Hematopoietic multipotent progenitor cell treated with erythropoietin and hydrocortisone succinate and interleukin-3 and kit ligand, for 17 days (in vitro differentiated cells): ENCODE measurements around the gene NDFIP1.
"Not testable (repeated sequence)": the region's sequence is repeated elsewhere in the genome, so short reads cannot be mapped to it uniquely, and the experiment has no call there.

Source experiments
- DNase-seq: peaks from one replicate; pipeline ENCODE4 v3.0.0-alpha.2; 2015; ENCODE audit warnings: low spot score

NDFIP1 gene

DNA sequence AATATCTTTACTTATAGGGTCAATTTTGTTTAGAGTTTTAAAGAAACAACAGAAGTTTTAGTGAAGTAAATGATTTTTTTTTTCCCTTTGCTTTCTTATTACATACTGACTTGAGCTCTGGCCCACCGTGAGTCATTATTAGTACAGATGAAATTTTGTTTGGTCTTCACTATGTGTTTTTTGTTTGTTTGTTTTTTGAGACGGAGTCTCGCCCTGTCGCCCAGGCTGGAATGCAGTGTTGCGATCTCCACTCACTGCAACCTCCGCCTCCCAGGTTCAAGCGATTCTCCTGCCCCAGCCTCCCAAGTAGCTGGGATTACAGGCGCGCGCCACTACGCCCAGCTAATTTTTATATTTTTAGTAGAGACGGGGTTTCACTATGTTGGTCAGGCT, 45.9 kb downstream of the NDFIP1 start:
- not testable (repeated sequence) for DNase-seq

GRCh38 chr5:142156839-142157463, 48.4 kb downstream of the NDFIP1 start:
- no peak for DNase-seq

GRCh38 chr5:142159354-142159753, 50.8 kb downstream of the NDFIP1 start:
- DNase-seq = no peak

DNA sequence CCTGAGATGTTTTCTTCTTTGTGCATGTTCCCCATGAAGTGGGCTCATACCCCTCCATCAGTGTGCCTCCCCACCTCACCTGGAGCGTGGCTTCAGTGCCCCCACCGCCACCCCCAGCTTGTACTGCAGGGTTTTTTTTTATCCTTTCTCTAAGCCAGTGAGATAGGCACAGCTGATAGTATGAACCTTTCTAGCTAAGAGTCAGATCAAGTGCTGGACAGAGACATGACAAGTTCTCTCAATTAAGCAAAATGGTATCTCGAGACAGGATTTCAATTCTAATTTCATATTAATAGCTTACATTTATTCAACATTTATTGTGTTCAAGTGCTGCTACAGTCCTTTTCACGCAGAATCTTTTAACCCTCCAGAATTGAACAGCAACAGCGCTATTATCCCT, 55.7 kb downstream of the NDFIP1 start:
- DNase-seq = no peak

DNA sequence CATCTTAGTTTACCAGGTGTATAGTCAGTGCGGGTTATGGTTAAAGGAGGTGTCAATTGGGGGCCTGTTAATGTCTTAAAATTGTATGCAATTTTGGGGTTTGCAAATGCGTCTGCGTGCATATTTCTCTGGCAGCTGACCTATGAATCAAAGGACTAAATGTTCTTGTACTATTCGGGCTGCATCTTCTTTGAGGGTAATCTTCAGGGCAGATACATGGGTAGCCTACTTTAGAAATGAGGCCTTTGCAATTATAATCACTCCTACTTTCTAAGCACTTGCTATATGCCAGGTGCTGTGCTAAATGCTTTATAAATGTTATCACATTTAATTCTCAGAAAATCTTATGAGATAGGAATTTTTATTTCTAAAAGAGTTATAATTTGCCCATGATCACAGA, 58.2 kb downstream of the NDFIP1 start:
- no peak for DNase-seq

GRCh38 chr5:142167458-142167857, 58.9 kb downstream of the NDFIP1 start:
- no peak for DNase-seq

- no peak for DNase-seq
Measured at GRCh38 chr5:142168365-142168764, 59.8 kb downstream of the NDFIP1 start.

DNA sequence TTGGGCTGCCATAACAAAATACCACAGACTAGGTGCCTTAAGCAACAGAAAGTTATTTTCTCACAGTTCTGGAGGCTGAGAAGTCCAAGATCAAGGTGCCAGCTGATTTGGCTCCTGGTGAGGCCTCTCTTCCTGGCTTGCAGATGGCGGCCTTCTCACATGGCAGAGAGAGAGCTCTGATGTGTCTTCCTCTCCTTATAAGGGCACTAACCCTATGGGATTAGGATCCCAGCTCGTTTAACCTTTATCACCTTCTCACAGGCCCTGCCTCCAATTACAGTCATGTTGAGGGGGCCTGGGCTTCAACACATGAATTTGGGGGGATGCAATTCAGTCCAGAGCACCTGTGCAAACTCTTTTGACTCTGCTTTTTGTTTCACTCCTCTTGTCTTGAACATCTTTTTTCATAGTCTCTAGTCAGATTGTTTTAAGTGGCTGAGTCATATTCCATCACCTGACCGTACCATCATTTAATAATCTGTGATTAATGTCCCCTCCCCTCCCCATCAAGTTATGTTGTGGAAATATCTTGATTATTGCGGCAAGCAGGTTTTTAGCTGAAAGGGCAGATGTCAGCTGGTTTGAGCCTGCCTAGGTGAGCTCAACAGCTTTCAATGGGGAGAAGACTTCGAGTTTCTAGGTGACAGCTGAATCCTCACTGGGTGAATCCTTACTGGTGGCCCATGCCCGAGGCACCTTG, 61.8 kb downstream of the NDFIP1 start:
- no peak for DNase-seq

DNA sequence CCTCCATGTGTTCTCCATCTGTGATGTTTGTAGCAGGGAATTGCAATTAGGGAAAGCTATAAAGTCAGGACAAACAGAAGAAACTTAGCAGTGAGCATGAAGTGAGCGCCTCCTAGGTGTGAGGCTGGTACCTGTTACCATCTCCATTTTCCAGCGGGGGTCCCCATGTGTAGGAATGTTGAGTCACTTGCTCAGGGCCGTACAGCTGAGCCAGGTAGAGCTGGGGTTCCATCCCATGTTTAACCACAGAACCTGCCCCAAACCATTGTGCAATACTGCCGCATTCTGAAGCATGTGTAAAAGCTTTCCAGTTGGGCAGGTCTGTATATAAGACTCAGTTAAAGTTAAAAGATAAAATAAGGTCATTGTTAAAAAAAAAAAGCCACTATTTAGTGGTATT, 62.7 kb downstream of the NDFIP1 start:
- no peak for DNase-seq

DNA sequence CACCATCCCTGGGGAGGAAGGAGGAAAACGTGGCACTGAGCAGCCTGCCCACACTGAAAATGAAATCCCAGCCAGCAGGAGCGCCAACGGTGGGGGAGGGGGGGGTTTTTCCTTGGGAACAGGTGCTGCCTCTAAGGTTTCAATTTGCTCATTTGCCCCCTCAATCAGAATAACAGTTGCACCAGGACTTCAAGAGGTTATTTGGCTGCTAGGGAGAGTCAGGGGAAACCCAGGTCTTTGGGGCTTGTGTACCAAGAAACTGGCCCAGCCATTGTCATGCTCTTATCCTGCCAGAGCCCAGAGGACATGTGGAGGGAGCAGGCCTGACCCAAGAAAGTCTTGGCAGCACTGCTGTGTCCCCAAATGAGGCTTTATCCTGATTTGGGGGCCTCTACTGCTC, 66.5 kb downstream of the NDFIP1 start:
- no peak for DNase-seq

- DNase-seq = no peak
Measured at GRCh38 chr5:142175461-142176142, 67.0 kb downstream of the NDFIP1 start.

DNA sequence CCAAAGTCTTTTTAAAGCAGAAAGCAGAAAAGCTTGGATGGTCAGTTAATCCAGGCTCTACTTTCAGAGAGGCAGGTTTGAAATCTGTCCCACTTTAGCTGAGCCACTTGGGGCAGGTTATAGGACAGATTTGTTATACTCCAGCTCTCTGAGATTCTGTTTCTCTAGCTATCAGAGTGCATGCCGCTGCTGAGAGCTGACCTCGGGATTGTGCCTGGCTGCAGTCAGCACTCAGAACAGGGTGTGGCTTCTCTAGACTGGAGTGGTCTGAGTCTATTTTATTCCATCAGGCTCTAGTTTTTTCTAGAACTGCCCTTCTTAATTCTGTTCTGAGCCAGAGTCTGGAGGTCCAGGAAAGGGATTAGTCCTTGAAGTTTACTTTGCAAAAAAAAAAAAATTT, 67.7 kb downstream of the NDFIP1 start:
- no peak for DNase-seq

DNA sequence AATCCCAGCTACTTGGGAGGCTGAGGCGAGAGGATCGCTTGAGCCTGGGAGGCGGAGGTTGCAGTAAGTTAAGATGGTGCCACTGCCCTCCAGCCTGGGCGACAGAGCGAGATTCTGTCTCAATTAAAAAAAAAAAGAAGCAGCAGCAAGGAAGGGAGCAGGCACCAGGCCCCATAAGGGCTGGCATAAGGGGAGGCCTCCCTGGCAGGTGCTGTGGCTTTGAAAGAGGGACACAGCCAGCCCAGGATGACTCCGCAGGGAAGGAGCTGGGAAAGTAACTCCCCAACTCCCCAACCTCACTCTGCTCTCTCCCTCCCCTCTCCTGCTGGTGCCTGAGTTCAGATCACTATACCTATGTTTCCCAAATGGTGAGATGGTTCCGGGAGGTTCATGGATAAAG, 70.1 kb downstream of the NDFIP1 start:
- no peak for DNase-seq

DNA sequence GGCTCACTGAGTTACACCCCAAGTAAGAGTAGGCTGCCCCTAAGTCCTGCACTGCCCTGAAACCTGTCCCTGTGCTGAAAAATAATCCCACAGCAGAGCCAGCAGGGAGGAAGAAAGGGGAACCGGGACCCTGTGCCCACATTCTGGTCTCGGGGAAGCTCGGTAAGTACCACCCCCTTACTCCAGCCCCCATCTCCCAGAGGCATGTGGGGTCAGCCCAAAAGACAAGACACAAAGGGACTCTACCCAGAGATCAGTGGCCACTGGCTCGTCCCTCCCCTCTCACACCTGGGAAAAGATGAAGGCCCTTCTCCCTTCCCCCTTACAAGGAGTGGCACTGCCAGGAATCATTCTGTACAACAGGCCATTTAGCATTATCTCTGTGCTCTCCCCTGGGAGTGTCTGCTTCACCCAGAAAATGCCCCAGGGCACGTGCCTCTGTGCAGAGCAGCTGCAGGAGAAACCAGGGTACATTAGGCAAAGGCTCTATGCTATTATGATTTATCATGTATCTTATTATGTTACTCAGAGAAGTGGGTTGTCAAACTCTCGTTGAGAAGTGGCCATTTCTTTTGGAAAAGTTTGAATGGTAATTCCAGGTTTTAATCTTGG, 71.3 kb downstream of the NDFIP1 start:
- no peak for DNase-seq

DNA sequence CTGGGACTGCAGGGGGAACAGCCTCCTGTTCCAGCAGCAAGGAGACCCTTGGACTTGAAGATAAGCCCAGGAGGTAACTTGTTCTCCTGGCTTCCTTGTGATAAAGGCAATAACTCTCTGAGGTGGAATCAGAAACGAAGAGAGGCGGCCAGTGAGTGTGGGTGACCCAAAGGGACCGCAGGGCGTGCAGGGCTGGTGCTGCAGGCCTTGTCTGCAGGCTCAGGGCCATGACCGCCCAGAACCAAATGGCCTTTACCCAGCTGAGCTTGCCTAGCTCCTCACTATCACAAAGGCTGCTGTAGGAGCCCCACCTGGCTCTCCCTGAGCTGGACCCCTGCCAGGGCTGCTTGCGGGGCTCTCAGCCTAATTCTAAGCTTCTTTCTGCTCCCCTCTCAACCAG, 72.5 kb downstream of the NDFIP1 start:
- DNase-seq = no peak

GRCh38 chr5:142181547-142182163, 73.1 kb downstream of the NDFIP1 start:
- no peak for DNase-seq

DNA sequence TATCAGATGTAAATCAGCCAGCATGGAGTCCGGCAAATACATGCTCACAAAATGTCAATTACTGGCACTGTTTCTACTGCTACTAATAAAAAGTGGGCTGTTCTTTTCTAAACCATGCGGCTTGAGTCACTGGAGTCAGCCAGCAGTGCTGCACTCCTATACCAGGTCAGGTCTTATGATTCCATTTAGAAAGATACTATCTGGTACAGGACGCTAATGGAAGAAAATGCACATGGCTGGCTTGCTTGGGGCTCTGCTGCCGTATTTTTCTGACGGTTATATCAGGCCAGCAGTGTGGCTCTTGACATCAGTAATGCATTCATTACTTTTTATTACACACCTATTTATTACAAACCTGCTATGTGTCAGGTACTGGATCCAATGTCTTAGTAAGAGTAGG, 74.3 kb downstream of the NDFIP1 start:
- DNase-seq = no peak

- no peak for DNase-seq
Measured at GRCh38 chr5:142183561-142183960, 75.0 kb downstream of the NDFIP1 start.

- no peak for DNase-seq
Measured at GRCh38 chr5:142184988-142185387, 76.4 kb downstream of the NDFIP1 start.

- no peak for DNase-seq
Measured at GRCh38 chr5:142186514-142186856, 77.9 kb downstream of the NDFIP1 start.

DNA sequence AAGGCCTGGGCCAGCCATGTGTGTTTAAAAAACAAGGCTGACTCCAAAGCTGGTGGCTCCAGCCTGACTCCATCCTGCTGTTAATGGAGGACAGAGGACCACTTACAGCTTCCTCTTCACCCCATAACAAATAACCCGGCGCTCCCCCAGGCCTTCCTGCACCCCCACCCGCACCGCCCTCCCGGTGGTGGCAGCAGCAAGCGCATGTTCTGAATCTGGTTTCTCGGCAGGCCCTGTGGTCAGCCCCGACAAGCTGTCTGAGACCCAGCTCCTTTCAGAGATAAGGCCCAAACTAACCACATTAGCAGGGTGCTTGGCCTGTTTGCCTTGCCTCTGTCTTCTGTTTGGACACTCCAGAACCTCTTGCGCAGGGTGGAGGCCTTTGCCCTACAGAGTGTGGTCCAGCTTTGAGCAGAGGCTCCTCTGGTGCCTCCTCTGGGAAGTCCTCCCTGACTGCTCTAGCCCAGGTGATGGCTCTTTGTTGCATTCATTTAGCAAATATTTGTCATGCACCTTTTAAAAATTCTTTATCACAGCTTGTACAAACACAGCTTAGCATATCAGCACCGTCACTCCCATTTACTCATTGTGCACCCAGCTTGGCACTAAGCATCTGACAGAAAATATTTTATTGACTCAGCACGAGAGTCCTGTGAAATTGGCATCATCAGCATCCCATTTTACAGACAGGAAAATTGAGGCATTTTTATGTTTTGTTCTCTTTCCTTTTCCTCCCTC, 78.4 kb downstream of the NDFIP1 start:
- DNase-seq = no peak

GRCh38 chr5:142188691-142189090, 80.1 kb downstream of the NDFIP1 start:
- DNase-seq = not testable (repeated sequence)
